Ectodermal cell (in vitro differentiated cells): ENCODE results near the gene FSTL4.

Experiments used
- H3K27ac ChIP-seq: 2 replicates; pipeline ENCODE4 v1.7.0; 2013; ENCODE audit warnings: mild to moderate bottlenecking, low read depth, low read length; ENCODE audit not compliant: insufficient read depth, poor library complexity, severe bottlenecking
- H3K27me3 ChIP-seq: 2 replicates; pipeline ENCODE4 v1.7.0; 2013; ENCODE audit warnings: mild to moderate bottlenecking, low read length; ENCODE audit not compliant: insufficient read depth, control insufficient read depth, poor library complexity, severe bottlenecking
- H3K36me3 ChIP-seq: one replicate; pipeline ENCODE4 v1.7.0; 2013; ENCODE audit warnings: low read length; ENCODE audit not compliant: control insufficient read depth, insufficient read depth
- H3K4me1 ChIP-seq: one replicate; pipeline ENCODE4 v1.7.0; 2013; ENCODE audit warnings: low read length; ENCODE audit not compliant: control insufficient read depth, insufficient read depth
- H3K4me3 ChIP-seq: 2 replicates; pipeline ENCODE4 v1.7.0; 2013; ENCODE audit warnings: low read depth, low read length, control low read depth; ENCODE audit not compliant: insufficient read depth
- H3K9me3 ChIP-seq: 2 replicates; pipeline ENCODE4 v1.7.0; 2013; ENCODE audit warnings: mild to moderate bottlenecking, low read length, moderate library complexity; ENCODE audit not compliant: control insufficient read depth
- WGBS, 2 experiments: methylation state at CpG; one replicate each; pipeline ENCODE4 v1.1.7; 2013; ENCODE audit warnings: missing lambda C conversion rate in 2 of 2; 5-methylcytosine and 5-hydroxymethylcytosine counted together

The FSTL4 gene

DNA sequence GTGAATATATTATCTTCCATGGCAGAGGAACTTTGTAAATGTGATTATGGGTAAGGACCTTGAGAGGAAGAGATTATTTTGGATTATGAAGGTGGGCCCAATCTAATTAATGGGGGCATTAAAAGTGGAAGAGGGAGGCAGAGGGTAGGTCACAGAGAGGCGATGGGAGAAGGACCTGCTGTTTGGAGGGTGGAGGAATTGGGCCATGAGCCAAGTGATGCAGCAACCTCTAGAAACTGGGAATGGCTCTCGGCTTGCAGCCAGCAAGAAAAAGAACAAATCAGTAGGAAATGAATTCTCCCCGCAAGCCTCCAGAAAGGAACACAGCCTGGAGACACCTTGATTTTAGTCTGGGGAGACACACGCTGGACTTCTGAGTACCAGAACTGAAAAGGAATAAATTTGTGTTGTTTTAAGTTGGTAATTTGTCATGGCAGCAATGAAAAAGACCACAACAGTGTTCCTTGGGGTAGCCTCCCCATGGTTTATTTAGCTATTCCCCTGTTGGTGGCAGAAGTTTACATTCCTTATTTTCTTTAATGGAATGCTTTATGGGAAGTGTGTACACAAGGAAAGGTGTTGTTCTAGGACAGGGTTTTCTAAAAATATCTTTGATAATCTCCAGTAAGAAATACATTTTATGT, 456.9 kb downstream of the FSTL4 start:
- WGBS, 2 experiments, result 93 to 94% methylated on average over 4 of the region's 4 CpGs
- Histone ChIP-seq H3K9me3 (no peaks in the 10 kb centered on the region), H3K4me3 (no peak overlapping the region), H3K36me3 (no peaks in the 10 kb centered on the region), H3K27me3 (no peaks in the 10 kb centered on the region), H3K4me1 (no peaks in the 10 kb centered on the region), H3K27ac (no peak overlapping the region)

GRCh38 chr5:133154274-133155075, 457.9 kb downstream of the FSTL4 start:
- Histone ChIP-seq H3K36me3 (no peaks in the 10 kb centered on the region), H3K4me1 (no peaks in the 10 kb centered on the region), H3K27me3 (no peaks in the 10 kb centered on the region), H3K27ac (no peak overlapping the region), H3K4me3 (no peak overlapping the region), H3K9me3 (no peaks in the 10 kb centered on the region)
- WGBS, 2 experiments, result 90 to 94% methylated on average over 11 of the region's 12 CpGs

DNA sequence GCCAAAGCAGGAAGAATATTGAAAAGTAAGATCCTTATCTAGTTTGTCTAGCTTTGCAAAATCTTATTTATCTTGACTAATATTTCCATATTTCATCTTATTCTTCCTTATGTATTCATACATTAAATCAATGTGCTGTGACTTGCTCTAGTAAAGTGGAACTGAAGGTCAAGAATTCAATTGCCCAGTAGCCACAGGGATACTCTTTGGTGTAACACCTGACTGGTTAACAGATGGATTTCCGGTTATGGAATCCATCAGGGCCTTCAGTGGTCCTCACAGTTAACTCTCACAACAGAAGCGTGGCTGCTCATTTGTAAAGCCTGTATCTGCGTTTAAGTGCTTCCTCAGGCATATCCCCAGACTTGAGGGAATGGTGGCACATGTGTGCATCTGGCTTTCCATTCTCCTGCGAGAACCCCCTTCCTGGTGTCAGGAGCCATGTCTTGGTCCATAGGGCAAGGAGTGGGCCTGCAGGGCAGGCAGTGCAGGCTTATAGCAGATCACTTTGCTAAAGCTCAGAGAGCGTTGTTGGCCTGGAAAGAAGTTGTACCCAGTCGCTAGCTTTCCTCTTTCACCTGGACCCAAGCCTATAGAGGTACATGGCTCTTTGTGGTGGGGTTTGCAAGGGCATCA, 461.3 kb downstream of the FSTL4 start:
- Histone ChIP-seq H3K27ac (no peak overlapping the region), H3K27me3 (no peaks in the 10 kb centered on the region), H3K4me3 (no peak overlapping the region), H3K4me1 (peaks cover 4% of the 10 kb centered on the region), H3K9me3 (no peaks in the 10 kb centered on the region), H3K36me3 (no peaks in the 10 kb centered on the region)
- 92 to 94% methylated on average over 6 of the region's 6 CpGs for WGBS, 2 experiments

- Histone ChIP-seq H3K4me1 (peaks cover 4% of the 10 kb centered on the region), H3K9me3 (no peaks in the 10 kb centered on the region), H3K4me3 (no peak overlapping the region), H3K27ac (no peak overlapping the region), H3K27me3 (no peaks in the 10 kb centered on the region), H3K36me3 (no peaks in the 10 kb centered on the region)
- 90 to 91% methylated on average over 4 of the region's 4 CpGs for WGBS, 2 experiments
Measured at GRCh38 chr5:133149345-133149744, 463.0 kb downstream of the FSTL4 start.

GRCh38 chr5:133147815-133148567, 464.4 kb downstream of the FSTL4 start:
- Histone ChIP-seq H3K36me3 (no peaks in the 10 kb centered on the region), H3K4me1 (peaks cover 4% of the 10 kb centered on the region), H3K9me3 (no peaks in the 10 kb centered on the region), H3K27ac (no peak overlapping the region), H3K27me3 (no peaks in the 10 kb centered on the region), H3K4me3 (no peak overlapping the region)
- WGBS, 2 experiments, result 84 to 86% methylated on average over 7 of the region's 7 CpGs

DNA sequence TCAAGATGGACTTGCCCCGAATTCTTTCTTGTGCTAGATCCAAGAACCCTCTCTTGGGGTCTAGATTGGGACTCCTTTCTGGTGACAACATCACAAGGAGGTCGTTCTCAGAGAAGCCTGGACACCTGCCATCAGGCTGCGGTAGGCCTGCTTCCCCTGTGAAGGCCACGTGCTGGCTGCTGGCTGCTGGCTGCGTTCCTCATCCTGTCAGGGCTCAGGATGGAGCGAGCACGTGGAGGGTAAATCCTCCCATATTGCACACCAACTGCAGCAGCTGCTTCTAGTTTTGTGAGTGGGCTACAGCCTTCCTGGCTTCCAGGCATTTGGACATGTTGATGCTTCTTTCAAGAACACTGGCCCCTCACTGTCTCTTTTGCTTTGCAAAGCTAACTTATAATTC, 464.9 kb downstream of the FSTL4 start:
- Histone ChIP-seq H3K27me3 (no peaks in the 10 kb centered on the region), H3K27ac (no peak overlapping the region), H3K4me1 (peaks cover 4% of the 10 kb centered on the region), H3K9me3 (no peaks in the 10 kb centered on the region), H3K36me3 (no peaks in the 10 kb centered on the region), H3K4me3 (no peak overlapping the region)
- 91 to 93% methylated on average over 7 of the region's 7 CpGs for WGBS, 2 experiments
